Panc1 (cell line): ENCODE data around the gene NAT16. TPM values are rescaled to one million over a fixed set of nuclear protein-coding genes. Genes with fewer than 3 reads are reported as not detected.

Source experiments
- ATAC-seq: fragments of 200-7000 bp; cut with Tn5 transposase; 2 replicates; pipeline ENCODE4 v1.9.1; 2020; ENCODE audit warnings: mild to moderate bottlenecking, moderate library complexity
- BruUV-seq: library from RNA; stranded (reverse); fragments of 400-500 nt; replicated peaks from 2 replicates; lab custom pipeline; 2021; lab: Mats Ljungman, UMichigan
- CTCF ChIA-PET: fragments of 300-600 bp; sonication (Branson Sonifier 250); formaldehyde crosslinking; loops from one replicate; lab custom pipeline; 2022; ENCODE audit warnings: antibody characterized with exemption; lab: Charles Lee
- POLR2A ChIA-PET: fragments of 300-600 bp; sonication (Branson Sonifier 250); formaldehyde crosslinking; loops from one replicate; lab custom pipeline; 2022; ENCODE audit warnings: antibody characterized with exemption; lab: Charles Lee
- DNase-seq: peaks from one replicate; pipeline ENCODE4 v3.0.0-alpha.2; 2010; ENCODE audit warnings: low read depth, low spot score
- H3K27ac ChIP-seq: 2 replicates; pipeline ENCODE4 v1.5.1; 2011; ENCODE audit warnings: mild to moderate bottlenecking, low read length, inconsistent platforms
- H3K27me3 ChIP-seq: fragments of 200-500 bp; sonication (Bioruptor generic); 2 replicates; pipeline ENCODE4 v1.6.0; 2014; ENCODE audit warnings: low read length, inconsistent platforms; ENCODE audit not compliant: control insufficient read depth, insufficient read depth
- H3K36me3 ChIP-seq: fragments of 200-500 bp; sonication (Bioruptor generic); 2 replicates; pipeline ENCODE4 v1.5.1; 2014; ENCODE audit warnings: inconsistent platforms, mild to moderate bottlenecking, low read length, moderate library complexity; ENCODE audit not compliant: control insufficient read depth, insufficient read depth
- H3K4me1 ChIP-seq: 2 replicates; pipeline ENCODE4 v1.5.1; 2011; ENCODE audit warnings: inconsistent platforms, mild to moderate bottlenecking, low read length, moderate library complexity; ENCODE audit not compliant: control insufficient read depth, insufficient read depth
- H3K4me3 ChIP-seq, 2 experiments: 2 replicates each; pipeline ENCODE4 v1.5.1; 2011 to 2012; ENCODE audit warnings: low read depth in 2 of 2, low read length in 2 of 2, mild to moderate bottlenecking in 2 of 2, inconsistent platforms in 1 of 2, moderate library complexity in 1 of 2
- H3K9me3 ChIP-seq: fragments of 200-500 bp; sonication (Bioruptor generic); 2 replicates; pipeline ENCODE4 v1.5.1; 2014; ENCODE audit warnings: low read depth, mild to moderate bottlenecking, inconsistent platforms, low read length, moderate library complexity; ENCODE audit not compliant: control insufficient read depth, insufficient read depth
- CTCF ChIP-seq: fragments of 450-650 bp; IDR thresholded peaks from 2 replicates; pipeline ENCODE4 v1.5.1; 2017; ENCODE audit warnings: mild to moderate bottlenecking
- POLR2AphosphoS5 ChIP-seq: IDR thresholded peaks from 2 replicates; pipeline ENCODE4 v1.6.1; 2012; ENCODE audit warnings: mild to moderate bottlenecking, low read depth, low read length, moderate library complexity
- REST ChIP-seq, 2 experiments: IDR thresholded peaks; 2 replicates each; pipeline ENCODE4 v1.6.1; 2011 to 2012; ENCODE audit warnings: low read depth in 2 of 2, control low read depth in 1 of 2, low read length in 1 of 2, mild to moderate bottlenecking in 1 of 2, moderate library complexity in 1 of 2; ENCODE audit not compliant: insufficient read depth in 1 of 2
- SIN3A ChIP-seq: IDR thresholded peaks from 2 replicates; pipeline ENCODE4 v1.6.1; 2012; ENCODE audit warnings: low read depth, mild to moderate bottlenecking, low read length, moderate library complexity, borderline replicate concordance; ENCODE audit not compliant: insufficient read depth
- TCF7L2 ChIP-seq: IDR thresholded peaks from 2 replicates; pipeline ENCODE4 v1.6.1; 2011; ENCODE audit warnings: mild to moderate bottlenecking, low read depth, low read length, inconsistent platforms
- in situ Hi-C: cut with HindIII; loops from 2 replicates; pipeline ENCODE4 v1.10.0; 2016; ENCODE audit warnings: low sequenced_read_pairs, low pct_unique_long_range_greater_than_20kb
- intact Hi-C: fragments of 100-400 bp; cut with micrococcal nuclease; formaldehyde crosslinking; loops from one replicate; pipeline ENCODE4 v1.10.0; 2022; ENCODE audit not compliant: unreplicated experiment
- total RNA-seq: library from RNA; stranded (reverse); gene quantifications from one replicate; pipeline ENCODE4 v1.2.1, GENCODE V29; 2021; ENCODE audit not compliant: unreplicated experiment

Gene NAT16
- total RNA-seq, 1 experiment from 2014 or later, result 0.15 TPM

GRCh38 chr7:101170617-101171441 lies 9.3 kb downstream of the NAT16 start:
- no peak overlapping the region for H3K4me3 ChIP-seq
- no peaks in the 10 kb centered on the region for H3K9me3 ChIP-seq
- peaks cover 47% of the 10 kb centered on the region for H3K4me1 ChIP-seq
- POLR2A ChIA-PET, result interaction anchor here (0.6 kb wide), 2 partner anchors 86 to 91 kb away, joined by 6 to 11 read pairs; partner anchors contain the start of gene TRIM56
- no peaks in the 10 kb centered on the region for H3K36me3 ChIP-seq
- no peak for DNase-seq
- in situ Hi-C loops (no loop called here), intact Hi-C loops (no loop called here)
- CTCF ChIA-PET, result interaction anchor here (0.9 to 1.6 kb wide), 4 partner anchors 21 to 27 kb away, joined by 3 to 10 read pairs (median 6); no protein-coding TSS in a partner anchor
- TF ChIP-seq TCF7L2, result peak; percentile 52; the same call in 1 of the 2 replicates
- no peak for TF ChIP-seq REST (IDR thresholded peaks at IDR 0.05; ENCODE audit: insufficient read depth in 1 of 2, low read depth in 2 of 2, low read length in 1 of 2)
- ATAC-seq, result no peak
- H3K27me3 ChIP-seq, result peaks cover 16% of the 10 kb centered on the region
- no peak overlapping the region for H3K27ac ChIP-seq
- no TSS peak for BruUV-seq

DNA sequence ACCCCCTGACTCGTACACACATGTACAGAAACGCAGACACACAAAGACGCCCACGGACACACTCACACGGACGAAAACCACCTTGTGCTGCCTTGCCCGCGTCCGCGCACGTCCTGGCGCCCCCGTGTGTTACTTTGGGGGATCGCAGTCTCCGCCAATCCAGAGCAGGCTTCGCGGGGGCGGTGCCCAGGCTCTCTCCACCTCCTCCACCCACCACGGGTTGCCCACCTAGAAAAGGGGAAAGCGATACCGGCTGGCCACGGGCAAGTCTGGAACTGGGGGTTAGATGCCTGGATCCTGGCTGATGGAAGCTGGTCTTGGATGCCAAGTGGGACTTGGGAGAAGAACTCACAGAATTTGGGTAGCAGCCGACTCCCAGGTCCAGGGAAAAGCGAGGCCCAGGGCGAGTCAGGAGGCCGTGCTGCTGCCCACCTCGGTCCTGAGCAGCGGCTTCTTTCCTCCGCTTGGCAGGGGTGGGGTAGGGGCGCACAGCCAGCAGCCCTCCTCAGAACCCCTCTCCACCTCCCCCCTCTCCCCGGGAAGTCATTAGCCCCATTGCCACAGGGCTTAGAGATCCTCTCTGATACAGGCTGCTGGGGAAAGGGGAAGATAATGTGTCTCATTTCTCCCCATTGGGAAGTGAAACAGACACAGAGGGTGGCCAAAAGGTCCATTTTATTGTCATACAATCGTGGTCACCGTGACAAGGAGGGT lies 10.1 kb downstream of the NAT16 start:
- ChIA-PET POLR2A (interaction anchor here (0.6 kb wide), 1 partner anchor 90 kb away, joined by 6 read pairs; no protein-coding TSS in a partner anchor), CTCF (interaction anchor here (0.9 to 1.6 kb wide), 2 partner anchors 23 to 26 kb away, joined by 5 to 10 read pairs; no protein-coding TSS in a partner anchor)
- no peaks in the 10 kb centered on the region for H3K9me3 ChIP-seq
- peak overlapping the region; percentile 8 to 46; a peak in 3 of 4 replicates for H3K4me3 ChIP-seq
- intact Hi-C loops, result no loop called here
- in situ Hi-C loops, result no loop called here
- H3K36me3 ChIP-seq, result no peaks in the 10 kb centered on the region
- peaks cover 16% of the 10 kb centered on the region for H3K27me3 ChIP-seq
- TF ChIP-seq POLR2AphosphoS5 (no peak), CTCF (peak; percentile 98), TCF7L2 (no peak), REST (IDR thresholded peaks at IDR 0.05; ENCODE audit: insufficient read depth in 1 of 2, low read depth in 2 of 2, low read length in 1 of 2) (peak in 1 of 2 experiments; percentile 73; a peak in 2 of 4 replicates), SIN3A (no peak)
- ATAC-seq, result peak; percentile 43
- DNase-seq, result no peak
- no TSS peak for BruUV-seq
- H3K4me1 ChIP-seq, result peaks cover 50% of the 10 kb centered on the region
- no peak overlapping the region for H3K27ac ChIP-seq
